Panc1 (cell line): ENCODE results near the gene TPM4. TPM values are rescaled to one million over a fixed set of nuclear protein-coding genes. Genes with fewer than 3 reads are reported as not detected.

Source experiments
- ATAC-seq: fragments of 200-7000 bp; cut with Tn5 transposase; 2 replicates; pipeline ENCODE4 v1.9.1; 2020; ENCODE audit warnings: mild to moderate bottlenecking, moderate library complexity
- BruUV-seq: library from RNA; stranded (reverse); fragments of 400-500 nt; replicated peaks from 2 replicates; lab custom pipeline; 2021; lab: Mats Ljungman, UMichigan
- CTCF ChIA-PET: fragments of 300-600 bp; sonication (Branson Sonifier 250); formaldehyde crosslinking; loops from one replicate; lab custom pipeline; 2022; ENCODE audit warnings: antibody characterized with exemption; lab: Charles Lee
- POLR2A ChIA-PET: fragments of 300-600 bp; sonication (Branson Sonifier 250); formaldehyde crosslinking; loops from one replicate; lab custom pipeline; 2022; ENCODE audit warnings: antibody characterized with exemption; lab: Charles Lee
- DNase-seq: peaks from one replicate; pipeline ENCODE4 v3.0.0-alpha.2; 2010; ENCODE audit warnings: low read depth, low spot score
- H3K27ac ChIP-seq: 2 replicates; pipeline ENCODE4 v1.5.1; 2011; ENCODE audit warnings: mild to moderate bottlenecking, low read length, inconsistent platforms
- H3K27me3 ChIP-seq: fragments of 200-500 bp; sonication (Bioruptor generic); 2 replicates; pipeline ENCODE4 v1.6.0; 2014; ENCODE audit warnings: low read length, inconsistent platforms; ENCODE audit not compliant: control insufficient read depth, insufficient read depth
- H3K36me3 ChIP-seq: fragments of 200-500 bp; sonication (Bioruptor generic); 2 replicates; pipeline ENCODE4 v1.5.1; 2014; ENCODE audit warnings: inconsistent platforms, mild to moderate bottlenecking, low read length, moderate library complexity; ENCODE audit not compliant: control insufficient read depth, insufficient read depth
- H3K4me1 ChIP-seq: 2 replicates; pipeline ENCODE4 v1.5.1; 2011; ENCODE audit warnings: inconsistent platforms, mild to moderate bottlenecking, low read length, moderate library complexity; ENCODE audit not compliant: control insufficient read depth, insufficient read depth
- H3K4me3 ChIP-seq, 2 experiments: 2 replicates each; pipeline ENCODE4 v1.5.1; 2011 to 2012; ENCODE audit warnings: low read depth in 2 of 2, low read length in 2 of 2, mild to moderate bottlenecking in 2 of 2, inconsistent platforms in 1 of 2, moderate library complexity in 1 of 2
- H3K9me3 ChIP-seq: fragments of 200-500 bp; sonication (Bioruptor generic); 2 replicates; pipeline ENCODE4 v1.5.1; 2014; ENCODE audit warnings: low read depth, mild to moderate bottlenecking, inconsistent platforms, low read length, moderate library complexity; ENCODE audit not compliant: control insufficient read depth, insufficient read depth
- CTCF ChIP-seq: fragments of 450-650 bp; IDR thresholded peaks from 2 replicates; pipeline ENCODE4 v1.5.1; 2017; ENCODE audit warnings: mild to moderate bottlenecking
- POLR2AphosphoS5 ChIP-seq: IDR thresholded peaks from 2 replicates; pipeline ENCODE4 v1.6.1; 2012; ENCODE audit warnings: mild to moderate bottlenecking, low read depth, low read length, moderate library complexity
- REST ChIP-seq, 2 experiments: IDR thresholded peaks; 2 replicates each; pipeline ENCODE4 v1.6.1; 2011 to 2012; ENCODE audit warnings: low read depth in 2 of 2, control low read depth in 1 of 2, low read length in 1 of 2, mild to moderate bottlenecking in 1 of 2, moderate library complexity in 1 of 2; ENCODE audit not compliant: insufficient read depth in 1 of 2
- SIN3A ChIP-seq: IDR thresholded peaks from 2 replicates; pipeline ENCODE4 v1.6.1; 2012; ENCODE audit warnings: low read depth, mild to moderate bottlenecking, low read length, moderate library complexity, borderline replicate concordance; ENCODE audit not compliant: insufficient read depth
- TCF7L2 ChIP-seq: IDR thresholded peaks from 2 replicates; pipeline ENCODE4 v1.6.1; 2011; ENCODE audit warnings: mild to moderate bottlenecking, low read depth, low read length, inconsistent platforms
- in situ Hi-C: cut with HindIII; loops from 2 replicates; pipeline ENCODE4 v1.10.0; 2016; ENCODE audit warnings: low sequenced_read_pairs, low pct_unique_long_range_greater_than_20kb
- intact Hi-C: fragments of 100-400 bp; cut with micrococcal nuclease; formaldehyde crosslinking; loops from one replicate; pipeline ENCODE4 v1.10.0; 2022; ENCODE audit not compliant: unreplicated experiment
- total RNA-seq: library from RNA; stranded (reverse); gene quantifications from one replicate; pipeline ENCODE4 v1.2.1, GENCODE V29; 2021; ENCODE audit not compliant: unreplicated experiment

Gene TPM4
- total RNA-seq, 1 experiment from 2014 or later, result 165 TPM

GRCh38 chr19:16146112-16146511, 69.8 kb downstream of the TPM4 start:
- DNase-seq, result no peak
- in situ Hi-C loops (no loop called here), intact Hi-C loops (no loop called here)
- H3K27ac ChIP-seq, result no peak overlapping the region
- TF ChIP-seq POLR2AphosphoS5, result no peak
- no peak for TF ChIP-seq TCF7L2
- TF ChIP-seq SIN3A, result no peak
- TF ChIP-seq CTCF, result no peak
- TF ChIP-seq REST (IDR thresholded peaks at IDR 0.05; ENCODE audit: insufficient read depth in 1 of 2, low read depth in 2 of 2, low read length in 1 of 2), result no peak
- H3K36me3 ChIP-seq, result no peaks in the 10 kb centered on the region
- ChIA-PET POLR2A (interaction anchor here (0.7 kb wide), 1 partner anchor 10 kb away, joined by 4 read pairs; no protein-coding TSS in a partner anchor), CTCF (interaction anchor here (0.7 kb wide), 1 partner anchor 31 kb away, joined by 8 read pairs; no protein-coding TSS in a partner anchor)
- no peak overlapping the region for H3K4me3 ChIP-seq
- no peak for ATAC-seq
- H3K4me1 ChIP-seq, result no peaks in the 10 kb centered on the region
- no peaks in the 10 kb centered on the region for H3K9me3 ChIP-seq
- no TSS peak for BruUV-seq
- H3K27me3 ChIP-seq, result no peaks in the 10 kb centered on the region

- ChIA-PET CTCF (interaction anchor here (0.6 kb wide), 1 partner anchor 1978 kb away, joined by 3 read pairs; no protein-coding TSS in a partner anchor), POLR2A (no interaction called here)
- H3K9me3 ChIP-seq, result no peaks in the 10 kb centered on the region
- no peaks in the 10 kb centered on the region for H3K36me3 ChIP-seq
- in situ Hi-C loops, result no loop called here
- H3K4me1 ChIP-seq, result no peaks in the 10 kb centered on the region
- no peaks in the 10 kb centered on the region for H3K27me3 ChIP-seq
- no TSS peak for BruUV-seq
- no peak overlapping the region for H3K4me3 ChIP-seq
- no peak for TF ChIP-seq POLR2AphosphoS5
- TF ChIP-seq CTCF, result no peak
- TF ChIP-seq SIN3A, result no peak
- no peak for TF ChIP-seq TCF7L2
- no peak for TF ChIP-seq REST (IDR thresholded peaks at IDR 0.05; ENCODE audit: insufficient read depth in 1 of 2, low read depth in 2 of 2, low read length in 1 of 2)
- DNase-seq (no peak), ATAC-seq (no peak)
- intact Hi-C loops, result no loop called here
- H3K27ac ChIP-seq, result no peak overlapping the region
Measured at GRCh38 chr19:16148443-16149229, 72.3 kb downstream of the TPM4 start.
